HG02571 (cell line): ENCODE data around the gene LAMA4.
A peak's percentile ranks its signal among the peaks of the same experiment; 100 is the strongest.

Experiments used
- ATAC-seq: cut with Tn5 transposase; IDR thresholded peaks from one replicate; pipeline ENCODE4 v1.9.1; 2021; ENCODE audit warnings: mild to moderate bottlenecking, moderate library complexity; ENCODE audit not compliant: unreplicated experiment

Gene LAMA4

GRCh38 chr6:112100561-112100960 lies 153.8 kb downstream of the LAMA4 start:
- no peak for ATAC-seq

GRCh38 chr6:112096901-112097300 lies 157.5 kb downstream of the LAMA4 start:
- no peak for ATAC-seq

GRCh38 chr6:112087916-112088315 lies 166.5 kb downstream of the LAMA4 start:
- ATAC-seq: no peak

- peak; percentile 97 for ATAC-seq
These were observed 167.0 kb downstream of the LAMA4 start, which contains the start of the genes FAM229B and TUBE1 for GRCh38 chr6:112087136-112087911. FAM229B (plus strand) TSS chr6:112087591; CDS start chr6:112099284, 11,693 bp downstream. TUBE1 (minus strand) TSS chr6:112087482; CDS start chr6:112087434, 48 bp downstream.

- peak; percentile 28 for ATAC-seq
These were observed 167.6 kb downstream of the LAMA4 start for GRCh38 chr6:112086744-112087135.

- ATAC-seq: no peak
These were observed 168.9 kb downstream of the LAMA4 start for GRCh38 chr6:112085286-112086065.

GRCh38 chr6:112081569-112081968 lies 172.8 kb downstream of the LAMA4 start:
- ATAC-seq: no peak

GRCh38 chr6:112066606-112067005 lies 187.8 kb downstream of the LAMA4 start:
- ATAC-seq: no peak

- ATAC-seq: no peak
These were observed 188.9 kb downstream of the LAMA4 start for GRCh38 chr6:112065426-112065986.

GRCh38 chr6:112062966-112063365 lies 191.4 kb downstream of the LAMA4 start:
- ATAC-seq: no peak

- ATAC-seq: no peak
These were observed 192.8 kb downstream of the LAMA4 start for GRCh38 chr6:112061605-112062004.
